Natural killer cell (primary cell): Measurements from ENCODE around the gene FOXP1. TPM values are rescaled to one million over a fixed set of nuclear protein-coding genes. Genes with fewer than 3 reads are reported as not detected.
A peak's percentile ranks its signal among the peaks of the same experiment; 100 is the strongest.

Experiments
- ATAC-seq, 3 donors: fragments of 150-1000 bp in 2 of 3; fragments of 200-7000 bp in 1 of 3; cut with Tn5 transposase; 1 replicate in 1 of 3; 2 replicates in 2 of 3; pipeline ENCODE4 v1.10.0; 2021; ENCODE audit warnings: mild to moderate bottlenecking in 2 of 3, moderate library complexity in 2 of 3
- DNase-seq, 2 donors: peaks; one replicate each; pipeline versions ENCODE4 v3.0.0 to v3.0.0-alpha.2; 2013 to 2021; ENCODE audit warnings: mixed read lengths in 1 of 2
- H3K27ac ChIP-seq: one replicate; pipeline ENCODE4 v1.5.1; 2013; ENCODE audit warnings: mild to moderate bottlenecking, low read length
- H3K27me3 ChIP-seq: one replicate; pipeline ENCODE4 v1.6.1; 2013; ENCODE audit warnings: low read length; ENCODE audit not compliant: control insufficient read depth, insufficient read depth
- H3K36me3 ChIP-seq: one replicate; pipeline ENCODE4 v1.6.1; 2013; ENCODE audit warnings: low read length; ENCODE audit not compliant: control insufficient read depth, insufficient read depth
- H3K4me1 ChIP-seq: one replicate; pipeline ENCODE4 v1.6.1; 2013; ENCODE audit warnings: low read length; ENCODE audit not compliant: control insufficient read depth, insufficient read depth
- H3K4me3 ChIP-seq: one replicate; pipeline ENCODE4 v1.5.1; 2013; ENCODE audit warnings: low read length
- H3K9me3 ChIP-seq: one replicate; pipeline ENCODE4 v1.6.1; 2013; ENCODE audit warnings: low read length; ENCODE audit not compliant: control insufficient read depth, insufficient read depth
- H3K27ac Mint-ChIP-seq, 2 donors: one replicate each; pipeline ENCODE4 v1.8.0; 2022; ENCODE audit warnings: mild to moderate bottlenecking in 2 of 2, mixed read lengths in 2 of 2, moderate library complexity in 1 of 2
- H3K27me3 Mint-ChIP-seq, 2 donors: one replicate each; pipeline ENCODE4 v1.8.0; 2022; ENCODE audit warnings: low read depth in 2 of 2, mixed read lengths in 2 of 2
- H3K36me3 Mint-ChIP-seq: one replicate; pipeline ENCODE4 v1.8.0; 2022; ENCODE audit warnings: mixed read lengths
- H3K4me1 Mint-ChIP-seq, 2 donors: one replicate each; pipeline ENCODE4 v1.8.0; 2022; ENCODE audit warnings: mixed read lengths in 2 of 2
- H3K4me3 Mint-ChIP-seq: one replicate; pipeline ENCODE4 v1.8.0; 2022; ENCODE audit warnings: mild to moderate bottlenecking, moderate library complexity, mixed read lengths
- H3K9me3 Mint-ChIP-seq, 2 donors: one replicate each; pipeline ENCODE4 v1.8.0; 2022; ENCODE audit warnings: mixed read lengths in 2 of 2
- CTCF ChIP-seq: fragments of 200-600 bp; IDR thresholded peaks from one replicate; pipeline ENCODE4 v1.8.0; 2022; ENCODE audit warnings: antibody characterized with exemption
- WGBS: methylation state at CpG from one replicate; pipeline ENCODE4 v1.1.7; 2013; ENCODE audit warnings: missing lambda C conversion rate; ENCODE audit not compliant: insufficient coverage; 5-methylcytosine and 5-hydroxymethylcytosine counted together
- intact Hi-C: fragments of 100-400 bp; cut with micrococcal nuclease; formaldehyde crosslinking; loops from one replicate; pipeline ENCODE4 v1.14.2; 2022
- total RNA-seq, 4 donors: library from RNA; stranded (reverse); fragments of 120-200 nt in 1 of 4; gene quantifications; one replicate each; pipeline versions ENCODE4 v1.2.3 to v1.2.4, GENCODE V29; 2013 to 2022

The FOXP1 gene
- total RNA-seq, 3 donors from 2014 or later (not counting 1 experiment from before 2014, with no cell fraction given) = 166 to 185 (median 166) TPM

- Histone ChIP-seq H3K36me3 (no peaks in the 10 kb centered on the region), H3K27me3 (no peaks in the 10 kb centered on the region), H3K9me3 (no peaks in the 10 kb centered on the region), H3K4me1 (no peaks in the 10 kb centered on the region), H3K4me3 (no peak overlapping the region), H3K27ac (no peak overlapping the region)
- ATAC-seq = no peak
- intact Hi-C loops = no loop called here
- Mint-ChIP-seq H3K27ac (no peak overlapping the region), H3K4me3 (no peak overlapping the region), H3K9me3 (no peaks in the 10 kb centered on the region), H3K4me1 (peaks cover 6 to 12% of the 10 kb centered on the region in 2 donors), H3K27me3 (no peaks in the 10 kb centered on the region), H3K36me3 (no peaks in the 10 kb centered on the region)
- no peak for DNase-seq
- no peak for TF ChIP-seq CTCF
These were observed 208.9 kb downstream of the FOXP1 start for GRCh38 chr3:71374582-71374981.

GRCh38 chr3:71372911-71373637, 210.5 kb downstream of the FOXP1 start:
- DNase-seq = peak in 1 of 2 donors; percentile 82

GRCh38 chr3:71372241-71372768, 211.2 kb downstream of the FOXP1 start:
- no peaks in the 10 kb centered on the region for H3K4me1 ChIP-seq
- ATAC-seq = no peak
- WGBS = 97% methylated on average over 10 of the region's 11 CpGs

More at GRCh38 chr3:71372911-71373637, 210.5 kb downstream of the FOXP1 start:
- Mint-ChIP-seq H3K27ac (no peak overlapping the region), H3K4me3 (no peak overlapping the region), H3K4me1 (peaks cover 6 to 12% of the 10 kb centered on the region in 2 donors), H3K27me3 (no peaks in the 10 kb centered on the region), H3K9me3 (no peaks in the 10 kb centered on the region), H3K36me3 (no peaks in the 10 kb centered on the region)
- H3K36me3 ChIP-seq = no peaks in the 10 kb centered on the region
- no peaks in the 10 kb centered on the region for H3K9me3 ChIP-seq
- 62% methylated on average over 6 of the region's 6 CpGs for WGBS
- ATAC-seq = peak in 2 of 3 donors; percentile 30 to 50
- no peak overlapping the region for H3K27ac ChIP-seq
- H3K4me1 ChIP-seq = no peaks in the 10 kb centered on the region
- H3K4me3 ChIP-seq = no peak overlapping the region
- intact Hi-C loops = no loop called here
- no peaks in the 10 kb centered on the region for H3K27me3 ChIP-seq
- no peak for TF ChIP-seq CTCF

More at GRCh38 chr3:71372241-71372768, 211.2 kb downstream of the FOXP1 start:
- intact Hi-C loops = no loop called here
- H3K36me3 ChIP-seq = no peaks in the 10 kb centered on the region
- H3K27me3 ChIP-seq = no peaks in the 10 kb centered on the region
- Mint-ChIP-seq H3K27ac (no peak overlapping the region), H3K9me3 (no peaks in the 10 kb centered on the region), H3K27me3 (no peaks in the 10 kb centered on the region), H3K4me3 (no peak overlapping the region), H3K4me1 (peaks cover 7 to 13% of the 10 kb centered on the region in 2 donors), H3K36me3 (no peaks in the 10 kb centered on the region)
- no peak overlapping the region for H3K27ac ChIP-seq
- DNase-seq = peak in 1 of 2 donors; percentile 54
- H3K9me3 ChIP-seq = no peaks in the 10 kb centered on the region
- H3K4me3 ChIP-seq = no peak overlapping the region
- TF ChIP-seq CTCF = no peak
